Measurements from ENCODE around the gene SPEN. TPM values are rescaled to one million over a fixed set of nuclear protein-coding genes. Genes with fewer than 3 reads are reported as not detected.
"Not testable (repeated sequence)": the region's sequence is repeated elsewhere in the genome, so short reads cannot be mapped to it uniquely, and the experiment has no call there.

SPEN gene
- total RNA-seq, 1 donor from 2014 or later, result 20.8 TPM

- Histone ChIP-seq H3K4me3 (no peak overlapping the region), H3K4me1 (peaks cover 22% of the 10 kb centered on the region), H3K36me3 (no peaks in the 10 kb centered on the region), H3K27me3 (ENCODE audit: low read depth) (no peaks in the 10 kb centered on the region), H3K9me3 (replicated peaks) (no peaks in the 10 kb centered on the region), H3K27ac (replicated peaks) (no peak overlapping the region)
- DNase-seq, result no peak
- intact Hi-C loops (cut with micrococcal nuclease), result no loop called here
- TF ChIP-seq, protein P1, sequence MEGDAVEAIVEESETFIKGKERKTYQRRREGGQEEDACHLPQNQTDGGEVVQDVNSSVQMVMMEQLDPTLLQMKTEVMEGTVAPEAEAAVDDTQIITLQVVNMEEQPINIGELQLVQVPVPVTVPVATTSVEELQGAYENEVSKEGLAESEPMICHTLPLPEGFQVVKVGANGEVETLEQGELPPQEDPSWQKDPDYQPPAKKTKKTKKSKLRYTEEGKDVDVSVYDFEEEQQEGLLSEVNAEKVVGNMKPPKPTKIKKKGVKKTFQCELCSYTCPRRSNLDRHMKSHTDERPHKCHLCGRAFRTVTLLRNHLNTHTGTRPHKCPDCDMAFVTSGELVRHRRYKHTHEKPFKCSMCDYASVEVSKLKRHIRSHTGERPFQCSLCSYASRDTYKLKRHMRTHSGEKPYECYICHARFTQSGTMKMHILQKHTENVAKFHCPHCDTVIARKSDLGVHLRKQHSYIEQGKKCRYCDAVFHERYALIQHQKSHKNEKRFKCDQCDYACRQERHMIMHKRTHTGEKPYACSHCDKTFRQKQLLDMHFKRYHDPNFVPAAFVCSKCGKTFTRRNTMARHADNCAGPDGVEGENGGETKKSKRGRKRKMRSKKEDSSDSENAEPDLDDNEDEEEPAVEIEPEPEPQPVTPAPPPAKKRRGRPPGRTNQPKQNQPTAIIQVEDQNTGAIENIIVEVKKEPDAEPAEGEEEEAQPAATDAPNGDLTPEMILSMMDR (IDR thresholded peaks at IDR 0.05; ENCODE audit: borderline replicate concordance), result peak; percentile 48
These were observed 44.1 kb upstream of the SPEN start for GRCh38 chr1:15803380-15803779.

- no peak overlapping the region for H3K27ac ChIP-seq (replicated peaks)
- TF ChIP-seq, protein P1 (IDR thresholded peaks at IDR 0.05; ENCODE audit: borderline replicate concordance), result no peak
- H3K4me1 ChIP-seq, result peaks cover 18% of the 10 kb centered on the region
- H3K4me3 ChIP-seq, result no peak overlapping the region
- H3K9me3 ChIP-seq (replicated peaks), result no peaks in the 10 kb centered on the region
- H3K27me3 ChIP-seq (ENCODE audit: low read depth), result no peaks in the 10 kb centered on the region
- intact Hi-C loops (cut with micrococcal nuclease), result no loop called here
- H3K36me3 ChIP-seq, result no peaks in the 10 kb centered on the region
- no peak for DNase-seq
These were observed 43.4 kb upstream of the SPEN start for GRCh38 chr1:15804060-15804459.

- H3K4me3 ChIP-seq, result no peak overlapping the region
- TF ChIP-seq, protein P1 (IDR thresholded peaks at IDR 0.05; ENCODE audit: borderline replicate concordance), result no peak
- no peak for DNase-seq
- intact Hi-C loops (cut with micrococcal nuclease), result no loop called here
- no peaks in the 10 kb centered on the region for H3K27me3 ChIP-seq (ENCODE audit: low read depth)
- H3K9me3 ChIP-seq (replicated peaks), result no peaks in the 10 kb centered on the region
- no peaks in the 10 kb centered on the region for H3K36me3 ChIP-seq
- no peaks in the 10 kb centered on the region for H3K4me1 ChIP-seq
- H3K27ac ChIP-seq (replicated peaks), result no peak overlapping the region
These were observed 40.4 kb upstream of the SPEN start for GRCh38 chr1:15807121-15807520.

- H3K4me1 ChIP-seq; intact Hi-C loops (cut with micrococcal nuclease); H3K27me3 ChIP-seq (ENCODE audit: low read depth); H3K27ac ChIP-seq (replicated peaks); H3K9me3 ChIP-seq (replicated peaks); H3K36me3 ChIP-seq; H3K4me3 ChIP-seq; DNase-seq: not testable (repeated sequence)
These were observed 40.0 kb upstream of the SPEN start, which contains the start of gene UQCRHL for GRCh38 chr1:15807549-15807948. TSS of gene UQCRHL (minus strand) at chr1:15807649. CDS start at chr1:15807649, 0 bp downstream.

DNA sequence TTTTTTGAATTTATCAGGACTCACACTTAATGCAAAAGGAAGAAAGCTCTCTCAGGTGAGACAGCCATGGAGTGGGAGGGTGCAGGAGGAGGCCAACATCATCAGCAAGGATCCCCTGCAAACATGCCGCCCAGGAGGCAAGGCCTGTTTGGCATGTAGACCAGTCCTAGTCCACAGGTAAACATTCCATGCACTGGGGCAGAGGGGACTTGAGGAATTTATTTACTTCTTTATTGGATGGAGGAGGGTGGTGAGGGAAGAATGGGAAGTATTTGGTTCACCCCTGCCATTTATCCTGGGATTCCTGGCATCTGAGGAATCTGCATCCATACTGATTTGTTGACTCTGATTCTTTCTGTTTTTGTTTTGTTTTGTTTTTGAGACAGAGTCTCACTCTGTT, 38.6 kb upstream of the SPEN start:
- TF ChIP-seq, protein P1 (IDR thresholded peaks at IDR 0.05; ENCODE audit: borderline replicate concordance), result no peak

GRCh38 chr1:15810073-15810472, 37.4 kb upstream of the SPEN start:
- H3K36me3 ChIP-seq, result no peaks in the 10 kb centered on the region
- TF ChIP-seq, protein P1 (IDR thresholded peaks at IDR 0.05; ENCODE audit: borderline replicate concordance), result no peak
- H3K4me1 ChIP-seq, result no peaks in the 10 kb centered on the region
- H3K27me3 ChIP-seq (ENCODE audit: low read depth), result no peaks in the 10 kb centered on the region
- DNase-seq, result no peak
- H3K27ac ChIP-seq (replicated peaks), result no peak overlapping the region
- no peaks in the 10 kb centered on the region for H3K9me3 ChIP-seq (replicated peaks)
- intact Hi-C loops (cut with micrococcal nuclease), result loop anchor here (5.0 kb wide), 1 partner anchor 182 kb away; no protein-coding TSS in a partner anchor
- H3K4me3 ChIP-seq, result no peak overlapping the region

More for the DNA sequence above, 38.6 kb upstream of the SPEN start:
- Histone ChIP-seq H3K36me3 (no peaks in the 10 kb centered on the region), H3K27me3 (ENCODE audit: low read depth) (no peaks in the 10 kb centered on the region), H3K27ac (replicated peaks) (no peak overlapping the region), H3K4me1 (no peaks in the 10 kb centered on the region), H3K9me3 (replicated peaks) (no peaks in the 10 kb centered on the region), H3K4me3 (no peak overlapping the region)
- no peak for DNase-seq
- intact Hi-C loops (cut with micrococcal nuclease), result no loop called here

Data from left ventricle myocardium inferior (tissue), 1 donor.